Measurements from ENCODE around the gene TMEM161A.

The TMEM161A gene

GRCh38 chr19:19132912-19133311 is 5.4 kb downstream of the TMEM161A start:
- H3K4me3 ChIP-seq (ENCODE audit: low read length), result no peak overlapping the region

GRCh38 chr19:19131989-19132388 is 6.3 kb downstream of the TMEM161A start:
- no peak for TF ChIP-seq CTCF (conservative IDR thresholded peaks at IDR 0.05; ENCODE audit: low read length)
- DNase-seq (ENCODE audit: low read depth), result no peak
- H3K4me3 ChIP-seq (ENCODE audit: low read length), result no peak overlapping the region

More at GRCh38 chr19:19132912-19133311, 5.4 kb downstream of the TMEM161A start:
- TF ChIP-seq CTCF (conservative IDR thresholded peaks at IDR 0.05; ENCODE audit: low read length), result no peak
- no peak for DNase-seq (ENCODE audit: low read depth)

- TF ChIP-seq CTCF (conservative IDR thresholded peaks at IDR 0.05; ENCODE audit: low read length), result no peak
Measured at GRCh38 chr19:19126102-19126501, 12.2 kb downstream of the TMEM161A start.

GRCh38 chr19:19123386-19123785 is 14.9 kb downstream of the TMEM161A start:
- H3K4me3 ChIP-seq (ENCODE audit: low read length), result no peak overlapping the region
- TF ChIP-seq CTCF (conservative IDR thresholded peaks at IDR 0.05; ENCODE audit: low read length), result no peak
- no peak for DNase-seq (ENCODE audit: low read depth)

More at GRCh38 chr19:19126102-19126501, 12.2 kb downstream of the TMEM161A start:
- no peak for DNase-seq (ENCODE audit: low read depth)
- no peak overlapping the region for H3K4me3 ChIP-seq (ENCODE audit: low read length)

DNA sequence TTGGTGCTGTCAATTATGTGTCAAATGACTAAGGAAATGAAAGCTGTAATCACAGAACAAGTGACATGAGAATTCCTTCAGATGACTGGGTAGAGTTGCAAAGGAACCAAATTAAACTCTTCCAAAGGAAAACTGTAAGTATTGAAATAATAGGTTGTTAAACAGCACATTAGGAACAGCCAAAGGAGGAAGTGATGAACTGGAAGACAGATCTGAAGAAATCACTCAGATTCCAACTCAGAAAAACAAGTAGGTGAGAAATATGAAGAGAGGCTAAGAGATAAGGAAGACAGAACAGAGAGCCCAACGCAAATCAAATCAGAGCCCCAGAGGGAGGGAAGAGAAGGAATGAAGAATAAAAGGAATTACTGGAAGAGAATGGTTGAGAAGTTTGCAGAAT is 15.4 kb downstream of the TMEM161A start:
- no peak for TF ChIP-seq CTCF (conservative IDR thresholded peaks at IDR 0.05; ENCODE audit: low read length)
- H3K4me3 ChIP-seq (ENCODE audit: low read length), result no peak overlapping the region
- DNase-seq (ENCODE audit: low read depth), result no peak

- TF ChIP-seq CTCF (conservative IDR thresholded peaks at IDR 0.05; ENCODE audit: low read length), result no peak
- no peak for DNase-seq (ENCODE audit: low read depth)
- H3K4me3 ChIP-seq (ENCODE audit: low read length), result no peak overlapping the region
Measured at GRCh38 chr19:19121371-19121770, 16.9 kb downstream of the TMEM161A start.

DNA sequence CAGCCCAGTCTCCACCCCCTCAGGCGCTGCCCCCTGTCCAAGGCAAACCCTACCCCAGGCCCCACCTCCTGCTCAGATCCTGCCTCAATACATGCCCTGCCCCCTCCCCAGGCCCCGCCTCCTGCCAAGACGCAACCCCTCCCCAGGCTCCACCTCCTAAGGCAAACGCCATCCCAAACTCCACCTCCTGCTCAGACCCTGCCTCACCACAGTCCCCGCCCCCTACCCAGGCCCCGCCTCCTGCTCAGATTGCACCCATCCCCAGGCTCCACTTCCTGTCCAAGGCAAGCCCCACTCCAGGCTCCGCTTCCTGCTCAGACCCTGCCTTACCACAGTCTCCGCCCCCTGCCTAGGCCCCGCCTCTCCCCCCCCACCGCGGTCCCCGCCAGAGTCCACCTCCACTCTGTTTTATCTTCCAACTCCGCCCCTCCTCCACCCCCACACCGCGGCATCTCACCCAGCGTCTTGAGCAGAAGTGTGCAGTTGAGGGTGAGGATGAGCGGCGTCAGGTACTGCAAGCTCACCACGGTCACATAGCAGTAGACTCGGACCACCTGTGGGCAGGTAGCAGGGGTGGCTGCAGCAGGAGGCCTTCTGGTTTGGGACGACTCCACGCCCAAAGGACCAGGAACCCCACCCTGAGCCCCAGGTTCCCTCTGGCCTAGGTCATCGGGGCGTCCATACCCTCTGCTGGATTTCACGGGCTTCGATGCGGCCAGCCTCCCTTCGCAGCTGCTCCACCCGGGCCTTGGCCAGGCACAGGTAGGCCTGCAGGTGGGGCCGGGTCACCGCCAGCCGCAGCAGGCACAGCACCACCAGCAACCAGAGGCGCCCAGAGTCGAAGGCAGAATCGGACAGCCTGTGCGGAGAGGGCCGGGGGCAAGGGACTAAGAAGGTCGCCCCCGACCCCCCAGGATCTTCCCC is 17.7 kb downstream of the TMEM161A start:
- H3K4me3 ChIP-seq (ENCODE audit: low read length), result no peak overlapping the region
- no peak for TF ChIP-seq CTCF (conservative IDR thresholded peaks at IDR 0.05; ENCODE audit: low read length)
- peak; percentile 49 for DNase-seq (ENCODE audit: low read depth)
